LHCN-M2 (cell line): Measurements from ENCODE around the gene ADAMTS2. TPM values are rescaled to one million over a fixed set of nuclear protein-coding genes. Genes with fewer than 3 reads are reported as not detected.
A peak's percentile ranks its signal among the peaks of the same experiment; 100 is the strongest.

Experiments
- DNase-seq: peaks from one replicate; pipeline ENCODE4 v3.0.0-alpha.2; 2012; ENCODE audit warnings: low read depth
- total RNA-seq: library from RNA; depleted of rRNA; stranded (reverse); fragments of >200 nt; gene quantifications from 2 replicates; pipeline ENCODE4 v1.2.3, GENCODE V29; 2014

Gene ADAMTS2
- total RNA-seq, 1 experiment from 2014 or later = 24.1 TPM

DNA sequence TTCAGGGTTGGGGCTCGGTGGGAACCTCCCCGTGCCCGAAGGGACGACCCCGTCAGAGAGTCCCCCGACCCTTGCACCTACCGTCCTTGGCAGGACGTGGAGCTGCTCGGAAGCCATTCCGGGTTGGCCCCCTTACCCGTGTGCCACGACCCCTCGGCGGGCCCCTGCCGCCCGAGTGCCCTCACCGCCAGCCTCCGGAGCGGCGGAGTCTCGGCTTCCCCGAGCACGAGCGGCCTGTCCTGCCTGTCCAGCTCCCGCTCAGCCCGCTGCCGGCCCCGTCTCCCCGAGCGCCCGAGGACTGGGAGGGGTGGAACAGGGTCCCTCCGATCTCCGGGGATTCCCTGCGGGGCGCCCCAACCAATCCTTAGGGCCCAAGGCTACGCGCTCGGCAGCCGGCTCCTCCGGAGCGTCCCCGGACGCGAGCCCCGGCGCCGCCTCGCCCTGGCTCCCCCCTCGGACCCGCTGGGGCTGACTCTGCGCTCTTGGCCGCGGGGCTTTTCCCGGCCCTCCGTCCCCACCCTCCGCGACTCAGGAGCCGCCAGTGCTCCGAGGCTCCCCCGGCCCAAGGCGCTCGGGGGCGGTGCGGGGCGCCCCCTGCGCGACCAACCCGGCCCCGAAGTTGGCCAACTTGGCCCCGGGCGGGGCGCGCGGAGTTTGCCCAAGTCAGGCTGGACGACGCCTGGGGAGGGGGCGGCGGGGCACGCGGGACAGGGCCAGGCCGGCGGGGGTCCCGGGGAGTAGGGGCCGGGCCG, 654 bp downstream of the ADAMTS2 start:
- no peak for DNase-seq

DNA sequence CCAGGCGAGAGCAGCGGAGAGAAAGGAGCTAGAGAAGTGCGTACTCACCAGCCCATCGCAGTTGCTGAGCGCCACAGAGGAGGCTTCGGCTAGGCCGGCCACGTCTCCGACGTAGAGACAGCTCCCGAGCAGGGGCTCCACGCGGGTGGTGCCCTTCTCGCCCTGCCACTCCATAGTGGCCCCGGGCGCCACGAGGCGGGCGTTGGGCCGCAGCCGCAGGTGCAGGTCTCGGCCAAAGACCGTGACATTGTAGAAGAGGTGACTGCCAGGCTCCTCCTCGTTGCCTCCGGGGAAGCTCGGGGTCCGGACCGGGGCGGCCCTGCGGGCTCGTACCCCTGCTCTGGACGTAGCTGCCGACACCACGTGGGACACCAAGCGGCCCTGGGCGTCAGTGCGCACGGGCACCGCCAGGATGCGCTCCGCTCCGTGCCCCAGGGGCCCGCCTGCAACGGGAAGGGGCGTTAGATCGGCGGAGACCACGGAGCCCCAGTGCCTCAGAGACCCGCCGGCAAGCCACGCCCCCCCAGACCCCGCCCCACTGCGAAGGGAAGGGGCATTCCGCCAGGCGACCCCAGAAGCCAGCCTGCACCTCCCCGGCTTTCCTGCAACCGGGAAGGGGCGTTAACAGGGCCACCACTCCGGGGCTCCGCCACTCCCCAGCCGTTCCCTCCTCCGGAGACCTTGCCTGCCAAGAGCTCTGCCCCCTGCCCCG, 1.4 kb downstream of the ADAMTS2 start:
- DNase-seq = peak; percentile 49

DNA sequence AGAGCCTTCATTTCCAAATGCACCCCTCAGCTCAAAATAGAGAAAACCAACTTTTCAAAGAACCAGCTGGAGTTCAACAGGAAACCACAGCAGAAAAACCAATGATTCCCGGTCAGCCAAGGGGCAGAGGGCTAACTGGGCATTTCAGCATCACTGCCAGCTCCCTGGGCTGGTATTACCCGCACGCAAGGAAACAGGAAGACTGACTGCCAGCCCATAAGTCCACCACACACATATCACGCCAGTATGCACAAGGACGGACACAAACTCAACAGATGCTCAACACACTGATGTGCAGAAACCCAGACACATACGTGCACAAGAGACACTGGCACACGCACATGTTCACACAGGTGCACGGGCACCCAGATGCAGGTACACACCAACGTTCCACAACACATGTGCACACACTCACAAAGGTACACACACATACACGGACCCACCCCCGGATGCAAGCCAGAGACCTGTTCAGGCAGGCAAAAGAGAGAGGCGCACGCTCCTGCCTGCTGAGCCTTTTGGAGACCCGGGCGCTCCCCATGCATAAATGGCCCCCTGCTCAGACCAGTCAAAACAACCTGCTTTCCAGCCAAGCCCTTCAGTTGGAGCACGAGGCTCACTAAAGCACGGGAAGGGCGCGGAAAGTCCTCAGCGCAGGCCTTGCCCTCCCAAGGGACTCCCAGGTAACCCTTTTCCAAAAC, 2.1 kb downstream of the ADAMTS2 start:
- no peak for DNase-seq

GRCh38 chr5:179342577-179342976, 2.7 kb downstream of the ADAMTS2 start:
- peak; percentile 56 for DNase-seq

DNA sequence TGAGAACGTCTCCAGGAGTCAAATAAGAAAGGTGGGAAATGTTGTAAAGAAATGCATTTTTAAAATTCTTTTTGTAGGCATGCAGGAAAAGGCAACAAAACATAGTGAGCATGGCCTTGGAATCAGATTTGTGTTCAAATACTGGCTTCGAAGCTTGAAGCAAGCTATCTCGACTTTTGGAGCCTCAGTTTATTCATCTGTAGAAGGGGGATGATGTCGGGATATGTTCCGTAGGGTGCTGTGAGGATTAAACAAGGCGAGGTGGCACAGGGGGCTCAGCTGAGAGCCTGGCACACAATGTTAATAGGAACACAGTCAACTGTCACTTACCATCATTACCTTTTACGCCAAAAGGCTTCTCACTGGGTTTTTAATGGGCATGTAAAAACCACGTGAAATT, 4.8 kb downstream of the ADAMTS2 start:
- no peak for DNase-seq

DNA sequence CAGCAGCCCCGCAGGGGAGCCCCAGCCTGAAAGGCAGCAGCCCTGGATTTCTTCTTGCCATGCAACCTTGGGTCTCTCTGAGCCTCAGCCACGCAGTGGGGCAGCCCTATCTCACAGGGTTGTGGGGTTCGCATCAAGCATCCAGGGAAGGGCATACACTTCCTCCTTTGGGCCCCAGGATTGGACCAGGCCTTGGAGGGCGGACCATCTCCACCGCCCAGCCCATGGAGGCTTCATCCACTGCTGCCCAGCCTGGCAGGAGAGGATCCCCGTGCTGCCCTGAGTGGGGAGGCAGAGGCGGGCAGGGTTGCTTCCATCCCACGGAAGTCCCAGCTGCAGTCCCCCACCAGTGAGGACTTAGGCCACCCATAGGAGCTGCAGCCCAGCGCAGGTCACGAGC, 5.3 kb downstream of the ADAMTS2 start:
- DNase-seq = no peak

DNA sequence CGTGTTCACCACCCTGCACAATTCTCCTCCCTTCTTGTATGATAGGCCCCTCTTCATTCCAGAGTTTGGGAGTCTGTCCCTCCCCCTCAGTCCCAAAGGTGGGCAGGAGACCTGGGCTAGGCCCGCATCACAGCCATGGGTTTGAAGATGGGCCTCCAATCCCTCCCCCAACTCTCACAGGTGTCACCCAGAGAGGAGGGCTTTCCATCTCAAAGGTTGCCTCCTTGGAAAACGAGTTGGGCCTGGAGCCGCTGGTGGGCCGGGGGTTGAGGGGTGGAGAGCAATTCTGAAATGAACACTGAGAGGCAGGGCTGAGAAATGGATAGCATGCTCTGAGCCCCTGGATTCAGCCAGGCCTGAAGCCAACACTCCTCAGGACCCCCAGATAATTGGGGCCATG, 6.2 kb downstream of the ADAMTS2 start:
- no peak for DNase-seq

- no peak for DNase-seq
These were observed 7.2 kb downstream of the ADAMTS2 start for GRCh38 chr5:179337796-179338676.

GRCh38 chr5:179336871-179337795, 8.1 kb downstream of the ADAMTS2 start:
- DNase-seq = no peak

DNA sequence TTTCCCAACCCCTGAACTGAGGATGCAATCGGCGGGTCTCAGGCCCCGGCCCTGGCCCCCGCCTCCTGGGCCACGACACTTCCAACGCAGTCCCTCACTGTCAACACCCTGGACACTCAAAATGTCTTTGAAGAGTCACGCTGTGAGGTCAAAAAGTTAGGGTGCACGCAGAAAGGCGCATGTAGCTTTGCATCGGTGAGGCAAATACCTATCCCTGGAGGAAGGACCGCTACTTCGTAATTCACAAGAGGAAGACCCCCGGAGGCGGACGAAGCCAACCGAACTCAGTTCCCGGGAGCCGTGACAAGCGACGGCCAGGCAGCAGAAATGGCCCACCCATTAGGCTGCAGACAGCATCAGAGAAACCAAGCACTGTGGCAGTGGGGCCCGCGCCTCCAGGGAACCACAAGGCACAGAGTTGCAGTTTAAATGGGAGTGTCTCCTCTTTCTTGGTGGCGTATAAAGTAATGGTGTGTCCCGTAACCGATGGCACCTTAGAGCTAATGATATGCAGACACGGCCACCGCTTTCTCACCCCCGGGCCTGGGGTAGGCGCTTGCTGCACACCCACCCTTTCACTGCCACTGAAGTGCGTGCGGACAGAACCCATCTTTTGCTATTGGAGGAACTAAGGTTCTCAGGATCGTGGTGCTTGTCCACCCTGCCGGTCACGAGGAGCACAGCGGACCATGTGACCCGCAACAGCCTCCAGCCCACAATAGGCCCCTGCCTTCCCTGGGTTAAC, 9.0 kb downstream of the ADAMTS2 start:
- no peak for DNase-seq

GRCh38 chr5:179333796-179334761, 11.2 kb downstream of the ADAMTS2 start:
- no peak for DNase-seq

DNA sequence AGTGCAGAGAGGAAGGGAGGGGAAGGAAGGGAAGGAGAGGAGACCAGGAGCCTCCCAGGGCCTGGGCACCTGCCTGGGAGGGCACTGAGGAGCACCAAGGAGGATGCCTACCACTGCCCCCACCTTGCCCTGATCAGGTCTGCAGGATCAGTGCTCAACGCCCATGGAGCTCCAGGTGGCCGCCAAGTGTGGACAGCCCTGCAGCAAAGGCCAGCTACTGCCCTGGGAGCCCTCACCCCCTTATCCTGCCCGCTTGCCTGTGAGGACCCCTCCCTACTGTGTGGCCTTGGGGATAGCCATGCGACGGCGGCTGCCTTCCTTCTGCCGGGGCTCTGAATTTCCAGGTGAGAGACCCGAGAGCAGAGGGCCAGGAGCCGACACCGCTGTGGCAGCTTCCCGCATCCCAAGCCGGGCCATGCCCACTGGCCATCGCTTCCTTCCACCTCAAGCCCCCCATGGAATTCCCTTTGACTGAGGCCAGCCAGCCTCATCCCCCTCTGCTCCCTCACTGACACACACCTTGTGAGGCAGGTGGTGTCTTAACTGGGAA, 12.4 kb downstream of the ADAMTS2 start:
- DNase-seq = no peak

DNA sequence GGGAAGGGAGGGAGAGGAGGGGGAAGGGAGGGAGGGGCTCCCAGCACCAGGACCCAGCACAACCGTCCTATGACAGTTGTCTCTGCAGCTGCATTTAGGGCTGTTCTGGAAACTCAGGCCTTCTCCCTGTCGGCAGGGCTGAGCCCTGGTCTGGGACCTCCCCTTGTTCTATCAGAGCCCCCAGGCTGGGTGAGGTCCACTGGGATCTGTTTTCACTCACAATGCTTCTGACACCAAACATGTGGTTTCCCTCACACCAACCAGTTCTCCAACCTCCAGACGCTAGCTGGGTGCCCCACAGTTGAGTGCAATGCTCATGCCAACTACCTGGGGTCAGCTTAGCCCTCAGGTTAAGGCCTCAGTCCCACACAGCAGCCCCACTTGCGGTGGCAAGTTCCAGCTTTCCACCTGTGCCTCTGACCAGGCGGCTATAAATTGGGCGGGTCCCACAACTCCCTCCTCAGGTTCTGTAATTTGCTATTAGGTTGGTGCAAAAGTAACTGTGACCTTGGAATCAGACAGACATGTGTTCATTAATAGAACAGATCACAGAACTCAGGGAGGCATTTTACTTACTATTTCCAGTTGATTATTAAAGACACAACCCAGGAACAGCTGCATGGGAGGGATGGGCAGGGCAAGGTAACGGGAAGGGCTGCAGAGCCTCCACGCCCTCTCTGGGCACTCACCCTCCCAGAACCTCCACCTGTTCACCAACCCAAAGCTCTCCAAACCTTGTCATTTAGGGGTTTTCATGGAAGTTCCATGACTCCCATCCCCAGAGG, 13.5 kb downstream of the ADAMTS2 start:
- DNase-seq = no peak

DNA sequence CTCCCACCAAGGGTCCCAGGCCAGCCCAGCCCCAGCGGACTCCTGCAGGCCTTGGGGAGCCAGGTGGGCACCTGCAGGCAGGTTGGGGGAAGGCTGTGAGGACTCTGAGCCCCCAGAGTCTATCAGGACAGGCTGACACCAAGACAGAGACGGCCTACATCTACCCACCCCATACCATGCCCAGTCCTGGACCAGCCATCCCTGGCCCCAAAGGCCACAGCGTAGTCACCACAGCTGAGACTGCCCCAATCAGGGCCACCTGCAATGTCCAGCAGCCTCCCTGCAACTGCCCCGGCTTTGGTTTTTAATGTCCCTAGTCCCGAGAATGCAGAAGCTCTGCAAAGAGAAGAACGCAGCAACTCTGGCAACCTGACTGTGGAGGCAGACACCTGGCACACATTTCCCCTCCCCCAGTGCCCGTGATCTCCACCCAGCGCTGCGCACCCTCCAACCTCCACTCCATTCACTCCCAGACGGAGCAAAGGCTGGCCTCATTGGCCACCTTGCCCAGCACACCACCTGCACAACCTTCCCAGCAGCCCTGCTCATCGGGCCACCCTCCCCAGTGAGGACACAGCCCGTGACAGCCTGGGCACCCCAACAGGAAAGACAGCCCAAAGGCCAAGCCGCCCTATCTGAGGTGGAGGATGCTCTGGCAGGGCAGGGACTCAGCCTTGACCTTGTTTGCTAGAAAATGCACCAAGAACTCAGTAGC, 14.9 kb downstream of the ADAMTS2 start:
- no peak for DNase-seq

- DNase-seq = no peak
These were observed 17.0 kb downstream of the ADAMTS2 start for GRCh38 chr5:179328291-179328690.

- DNase-seq = no peak
These were observed 18.1 kb downstream of the ADAMTS2 start for GRCh38 chr5:179327021-179327735.
